ENCODE data around the gene USH2A.

USH2A gene

DNA sequence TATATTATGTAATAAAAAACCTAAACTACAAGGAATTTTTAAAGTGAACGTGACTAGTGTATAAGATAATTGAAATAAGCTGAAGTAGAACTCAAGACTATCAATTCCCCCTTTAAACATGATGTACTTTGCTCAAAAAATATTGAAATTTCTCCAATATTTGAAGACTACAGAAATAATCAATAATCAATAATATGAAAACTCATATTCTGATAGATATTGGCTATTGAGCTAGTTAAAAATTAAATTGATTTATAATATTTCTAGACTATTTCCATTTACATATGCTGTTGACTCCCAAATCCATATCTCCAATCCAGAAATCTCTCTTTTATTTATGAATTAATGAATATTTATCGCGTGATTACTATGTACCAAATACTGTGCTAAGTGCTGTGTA, 133.2 kb downstream of the USH2A start:
- no peak for DNase-seq (ENCODE audit: low read depth, low spot score)

GRCh38 chr1:216285052-216285451, 138.2 kb downstream of the USH2A start:
- no peak for DNase-seq (ENCODE audit: low read depth, low spot score)

- no peak for DNase-seq (ENCODE audit: low read depth, low spot score)
Measured at GRCh38 chr1:216281757-216282156, 141.5 kb downstream of the USH2A start.

- DNase-seq (ENCODE audit: low read depth, low spot score), result no peak
Measured at GRCh38 chr1:216270086-216270773, 153.0 kb downstream of the USH2A start.

DNA sequence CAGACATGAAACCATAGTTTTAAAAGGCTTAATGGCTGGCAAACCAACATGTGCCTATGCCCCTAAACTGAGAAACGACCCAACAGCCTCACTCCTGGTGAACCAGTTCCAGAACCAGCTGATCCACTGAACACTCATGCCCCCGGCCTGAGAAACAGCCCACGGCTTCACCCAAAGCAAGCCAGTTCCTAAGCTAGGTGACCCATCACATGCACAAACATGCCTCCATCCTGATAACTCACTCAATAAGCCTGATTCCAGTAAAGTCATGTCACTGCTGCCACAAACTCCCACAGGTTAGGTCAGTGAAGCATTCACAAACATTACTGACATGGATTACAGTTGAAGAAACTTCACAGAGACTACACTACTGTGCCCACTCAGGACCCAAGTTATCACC, 161.6 kb downstream of the USH2A start:
- no peak for DNase-seq (ENCODE audit: low read depth, low spot score)

DNA sequence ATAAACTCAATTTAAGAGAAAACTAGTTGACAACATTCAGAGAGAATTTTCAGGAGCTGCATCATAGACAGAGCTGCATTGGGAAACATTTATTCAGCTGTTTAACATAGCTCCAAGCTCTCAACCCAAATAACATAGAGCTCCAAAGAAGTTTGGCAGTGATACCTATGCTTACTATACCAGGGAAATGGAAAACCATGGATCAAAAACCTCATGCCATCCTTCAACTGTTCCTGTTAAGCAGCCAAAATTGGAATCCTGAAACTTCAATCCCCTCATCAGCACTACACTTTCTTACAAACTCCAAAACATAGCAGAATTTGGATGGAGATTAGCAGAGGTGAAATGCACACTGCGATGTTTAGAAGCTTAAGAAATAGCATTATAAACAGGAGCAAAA, 164.4 kb downstream of the USH2A start:
- DNase-seq (ENCODE audit: low read depth, low spot score), result no peak

- DNase-seq (ENCODE audit: low read depth, low spot score), result no peak
Measured at GRCh38 chr1:216258386-216258785, 164.9 kb downstream of the USH2A start.

DNA sequence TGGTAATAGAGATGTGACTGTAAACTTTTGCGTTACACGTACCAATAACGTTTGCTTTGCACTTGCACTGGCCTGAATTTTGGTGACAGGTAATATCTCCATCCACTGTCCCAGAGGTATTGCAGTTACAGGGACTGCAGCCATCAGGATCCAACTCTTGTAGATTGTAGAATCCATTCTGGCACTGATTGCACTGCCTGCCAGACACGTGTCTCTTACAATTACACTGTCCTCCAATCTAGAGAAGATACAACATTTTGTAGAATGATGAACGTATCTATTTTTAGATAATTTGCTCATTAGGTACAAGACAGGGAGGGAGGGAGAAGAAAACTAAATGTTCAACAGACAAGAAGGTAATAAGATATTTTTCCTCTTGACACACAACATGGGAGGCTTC, 172.4 kb downstream of the USH2A start:
- no peak for DNase-seq (ENCODE audit: low read depth, low spot score)

GRCh38 chr1:216248628-216249027, 174.6 kb downstream of the USH2A start:
- no peak for DNase-seq (ENCODE audit: low read depth, low spot score)

DNA sequence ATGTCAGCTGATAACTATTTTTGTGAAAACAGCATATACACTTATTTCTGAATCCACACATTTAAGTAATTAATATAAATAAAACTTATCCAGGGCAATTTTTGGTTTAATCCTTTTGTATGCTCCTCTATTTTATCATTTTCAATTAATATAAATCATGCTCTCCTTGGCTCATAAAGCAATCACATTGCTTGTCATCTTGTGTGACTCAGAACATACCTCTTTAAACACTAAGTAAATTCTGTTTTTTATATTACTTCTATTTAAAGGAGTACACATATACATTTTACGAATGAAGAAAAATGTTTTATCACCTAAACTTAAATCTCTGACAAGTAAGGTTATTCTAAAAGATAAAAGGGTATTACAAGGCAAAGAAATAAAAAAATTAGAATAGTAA, 175.3 kb downstream of the USH2A start:
- DNase-seq (ENCODE audit: low read depth, low spot score), result no peak

- DNase-seq (ENCODE audit: low read depth, low spot score), result no peak
Measured at GRCh38 chr1:216246577-216247203, 176.6 kb downstream of the USH2A start.

DNA sequence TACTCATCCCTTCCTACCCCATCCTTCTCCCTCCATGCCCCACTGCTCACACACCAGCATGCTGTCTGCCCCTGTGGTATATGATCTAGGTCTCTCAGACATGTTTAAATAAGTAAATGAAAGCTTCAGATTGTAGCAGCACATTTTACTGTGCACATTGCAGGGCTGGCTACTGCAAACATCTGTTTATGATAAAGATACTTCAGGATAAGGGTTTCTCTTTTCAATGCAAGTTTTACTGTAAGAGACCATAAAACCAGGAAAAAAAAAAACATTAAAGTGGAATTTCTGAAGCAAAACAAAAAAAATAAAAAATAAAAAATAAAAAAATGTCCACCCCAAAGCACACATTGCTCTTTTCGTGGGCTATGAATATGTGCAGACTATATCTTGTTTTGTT, 184.4 kb downstream of the USH2A start:
- DNase-seq (ENCODE audit: low read depth, low spot score), result no peak

DNA sequence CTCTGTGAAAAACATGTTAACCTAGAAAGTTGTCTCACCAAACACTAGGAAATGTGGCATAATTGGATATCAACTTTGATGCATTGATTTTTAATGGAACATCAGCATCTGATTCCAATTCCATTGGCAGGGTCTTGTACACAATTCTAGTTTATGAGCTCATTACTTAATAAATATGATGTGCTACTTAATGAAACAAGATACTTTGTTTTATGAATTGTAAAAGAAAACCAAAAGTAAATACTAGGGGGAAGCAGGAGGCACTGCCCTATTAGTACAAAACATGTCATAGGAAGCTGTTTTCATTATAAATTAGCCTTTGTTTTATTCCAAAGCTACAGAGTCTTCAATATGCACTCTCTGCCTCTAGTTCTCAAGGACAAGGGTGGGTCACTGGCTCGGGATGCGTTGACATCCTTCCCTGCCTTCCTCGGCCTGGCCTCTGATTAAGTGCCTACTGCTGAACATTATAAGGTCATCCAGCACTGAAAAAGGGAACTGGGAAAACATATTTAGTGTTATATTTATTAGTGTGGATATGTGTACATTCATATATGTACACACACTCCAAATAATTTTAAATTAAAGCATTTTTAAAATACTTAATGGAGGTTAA, 185.2 kb downstream of the USH2A start:
- DNase-seq (ENCODE audit: low read depth, low spot score), result no peak

GRCh38 chr1:216224233-216224632, 199.0 kb downstream of the USH2A start:
- DNase-seq (ENCODE audit: low read depth, low spot score), result no peak

DNA sequence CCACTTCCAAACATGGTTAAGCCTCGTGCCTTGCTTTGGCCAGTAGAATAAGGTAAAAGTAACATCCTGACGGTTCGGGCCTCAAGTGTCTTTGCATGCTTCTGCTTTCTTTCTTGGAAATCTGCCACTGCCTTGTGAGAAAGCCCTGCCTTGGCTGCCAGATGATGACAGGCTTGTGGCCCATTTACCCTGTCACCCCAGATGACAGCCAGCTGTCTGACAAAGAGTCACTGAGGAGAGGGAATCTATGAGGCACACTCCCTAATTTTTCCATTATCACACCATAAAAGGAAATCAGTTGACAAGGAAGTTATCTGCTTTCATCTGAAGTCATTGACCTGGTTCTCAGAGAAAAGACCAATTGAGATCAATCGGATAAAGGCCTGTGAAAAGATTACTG, 199.8 kb downstream of the USH2A start:
- no peak for DNase-seq (ENCODE audit: low read depth, low spot score)

GRCh38 chr1:216222288-216222687, 201.0 kb downstream of the USH2A start:
- no peak for DNase-seq (ENCODE audit: low read depth, low spot score)

- DNase-seq (ENCODE audit: low read depth, low spot score), result peak; percentile 51
Measured at GRCh38 chr1:216221260-216221700, 202.0 kb downstream of the USH2A start.

DNA sequence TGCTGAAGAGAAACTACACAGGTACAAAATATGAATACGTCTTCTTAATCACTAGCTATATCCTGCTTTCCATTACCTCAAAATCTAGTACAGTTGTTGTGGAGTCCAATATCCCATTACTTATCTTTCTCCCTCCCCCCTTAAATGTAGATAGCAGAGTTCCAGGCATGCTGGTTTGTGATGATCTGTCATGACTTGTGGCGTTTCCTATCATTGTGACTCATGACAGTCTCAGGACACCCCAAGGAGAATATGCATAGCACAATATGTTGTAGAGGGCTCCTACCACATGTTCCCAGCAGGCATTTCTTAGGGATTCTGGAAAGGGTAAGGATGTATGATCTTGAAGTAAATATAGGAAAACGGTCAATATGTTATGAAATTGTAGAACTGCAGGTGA, 206.9 kb downstream of the USH2A start:
- no peak for DNase-seq (ENCODE audit: low read depth, low spot score)

DNA sequence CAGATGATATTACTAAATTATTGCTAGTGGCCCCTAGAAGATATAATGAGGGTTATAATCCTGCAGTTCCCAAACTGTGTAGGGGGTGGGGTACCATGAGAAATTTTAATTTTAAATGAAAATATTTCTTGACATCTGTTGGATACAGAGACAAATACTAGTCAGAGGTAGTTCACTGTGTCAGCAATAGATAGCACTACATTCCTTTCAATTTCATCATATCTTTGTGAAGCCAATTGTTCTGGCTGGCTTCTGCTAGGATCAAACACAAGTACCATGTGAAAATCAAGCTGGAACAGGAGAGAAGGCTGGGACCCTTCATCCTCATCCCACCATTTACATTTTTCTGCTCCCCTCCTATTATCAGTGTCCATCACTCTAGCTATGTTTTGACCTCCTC, 208.1 kb downstream of the USH2A start:
- no peak for DNase-seq (ENCODE audit: low read depth, low spot score)

DNA sequence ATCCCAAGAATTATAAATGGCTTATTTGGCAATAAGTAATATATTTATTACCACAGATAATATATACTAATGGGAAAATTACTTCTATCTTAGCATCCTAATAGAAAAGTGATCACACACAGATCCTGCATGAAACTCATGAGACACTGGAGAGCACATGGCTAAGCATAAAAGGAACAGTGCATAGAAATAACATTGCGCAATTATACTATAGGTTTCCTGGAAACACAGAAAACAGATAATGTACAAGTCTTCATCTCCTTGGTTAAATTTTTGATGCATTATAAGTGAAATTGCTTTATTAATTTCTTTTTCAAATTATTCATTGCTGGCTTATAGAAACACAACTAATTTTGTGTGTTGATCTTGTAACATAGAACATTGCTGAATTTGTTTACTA, 210.4 kb downstream of the USH2A start:
- no peak for DNase-seq (ENCODE audit: low read depth, low spot score)

DNA sequence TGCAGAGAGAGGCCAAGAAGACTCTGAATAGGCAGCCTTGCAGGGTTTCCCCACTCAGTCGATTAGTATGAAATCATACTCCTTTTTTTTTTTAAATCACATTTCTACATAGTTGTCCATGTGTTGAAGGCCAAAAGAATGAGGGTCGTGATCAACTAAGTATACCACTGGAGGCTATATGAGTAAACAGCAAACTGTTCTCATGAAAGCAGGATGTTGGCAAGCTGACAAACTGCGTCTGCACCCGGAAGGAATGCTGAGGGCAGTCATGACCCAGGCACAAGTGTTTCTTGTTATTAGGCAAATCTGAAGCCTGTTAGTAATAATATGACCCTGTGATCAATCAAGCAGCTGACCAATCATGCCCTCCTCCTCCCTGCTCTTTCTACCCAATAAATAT, 213.2 kb downstream of the USH2A start:
- no peak for DNase-seq (ENCODE audit: low read depth, low spot score)

DNA sequence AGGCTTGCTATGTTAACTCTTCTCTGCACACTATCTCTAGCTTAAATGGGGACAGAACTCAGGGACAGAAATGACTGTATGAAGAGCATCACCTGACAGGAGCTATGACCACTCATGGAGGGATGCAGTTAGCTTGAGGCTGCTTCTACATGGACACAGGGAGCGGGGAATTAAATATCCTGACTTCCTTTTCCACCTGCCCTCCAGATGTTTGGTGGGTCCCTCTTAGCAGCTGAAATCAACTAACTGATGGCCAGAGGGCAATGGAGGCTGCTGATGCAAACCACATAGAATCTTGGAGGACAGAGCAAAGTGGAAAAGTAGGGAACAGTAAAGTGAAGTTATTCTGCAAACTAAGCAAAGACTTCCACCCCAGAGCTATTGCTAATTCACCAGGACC, 214.1 kb downstream of the USH2A start:
- no peak for DNase-seq (ENCODE audit: low read depth, low spot score)

DNA sequence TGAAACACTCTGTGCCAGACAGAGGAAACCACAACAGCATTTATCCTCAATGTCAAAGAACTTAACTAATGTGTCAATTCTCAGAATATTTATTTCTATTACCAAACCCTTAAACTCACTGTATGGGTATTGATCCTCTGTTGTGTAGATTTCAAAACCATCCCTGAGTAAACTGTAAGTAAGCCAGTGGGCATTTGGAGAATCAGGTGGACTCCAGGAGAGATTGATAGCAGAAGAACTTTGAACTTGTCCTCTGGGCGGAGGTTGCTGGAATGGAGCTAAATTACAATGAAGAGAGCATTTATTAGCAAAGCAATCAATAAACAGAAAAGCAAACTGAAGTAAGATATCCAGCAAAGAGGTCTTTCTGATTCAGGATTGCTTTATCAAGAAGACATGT, 216.1 kb downstream of the USH2A start:
- DNase-seq (ENCODE audit: low read depth, low spot score), result no peak
